ENCODE data around the gene RIN1.

- no peak for TF ChIP-seq CTCF (IDR thresholded peaks at IDR 0.05)
- no peak for TF ChIP-seq POLR2A (IDR thresholded peaks at IDR 0.05)
Measured at GRCh38 chr11:66324664-66325063, 11.6 kb downstream of the RIN1 start.

Data from heart left ventricle (tissue), 13 donors.